ENCODE data around the gene OOSP3.

The OOSP3 gene, protein sequence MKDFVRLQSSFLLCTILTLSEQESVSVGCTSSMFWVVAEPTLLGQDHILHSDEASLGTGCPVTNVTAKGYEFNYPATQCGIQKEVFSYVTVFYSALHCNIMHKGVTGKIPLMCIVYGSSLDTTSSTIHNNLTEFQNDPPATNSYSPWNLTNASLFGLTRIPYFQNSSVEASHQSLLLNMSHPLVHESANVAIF

DNA sequence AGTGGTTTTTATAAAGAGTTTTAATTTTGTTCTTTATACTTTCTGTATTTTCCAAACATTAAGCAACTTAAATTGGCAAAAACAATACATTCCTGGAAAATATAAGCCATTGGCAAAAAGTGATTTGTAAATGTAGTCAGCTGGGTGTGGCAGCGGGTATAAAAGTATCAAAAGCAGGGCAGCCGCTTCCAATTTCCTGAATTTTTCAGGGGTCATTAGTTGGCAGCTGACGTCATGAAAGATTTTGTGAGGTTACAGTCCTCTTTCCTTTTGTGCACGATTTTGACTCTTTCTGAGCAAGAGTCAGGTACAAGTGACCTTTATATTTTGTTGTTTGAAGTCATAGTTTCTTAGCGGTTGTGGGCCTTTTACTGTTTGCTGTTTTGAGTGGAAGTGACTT, at the start of gene OOSP3:
Gene OOSP3 (plus strand): TSS at position 208 of the 400 bp plus-strand sequence. CDS start 27 bp downstream, at position 235.
- no peak for ATAC-seq
- TF ChIP-seq ZFP30 (CRISPR knock-in tag; IDR thresholded peaks at IDR 0.05): no peak
- no peak for TF ChIP-seq ZNF8 (CRISPR knock-in tag; IDR thresholded peaks at IDR 0.05)
- TF ChIP-seq, protein P1, sequence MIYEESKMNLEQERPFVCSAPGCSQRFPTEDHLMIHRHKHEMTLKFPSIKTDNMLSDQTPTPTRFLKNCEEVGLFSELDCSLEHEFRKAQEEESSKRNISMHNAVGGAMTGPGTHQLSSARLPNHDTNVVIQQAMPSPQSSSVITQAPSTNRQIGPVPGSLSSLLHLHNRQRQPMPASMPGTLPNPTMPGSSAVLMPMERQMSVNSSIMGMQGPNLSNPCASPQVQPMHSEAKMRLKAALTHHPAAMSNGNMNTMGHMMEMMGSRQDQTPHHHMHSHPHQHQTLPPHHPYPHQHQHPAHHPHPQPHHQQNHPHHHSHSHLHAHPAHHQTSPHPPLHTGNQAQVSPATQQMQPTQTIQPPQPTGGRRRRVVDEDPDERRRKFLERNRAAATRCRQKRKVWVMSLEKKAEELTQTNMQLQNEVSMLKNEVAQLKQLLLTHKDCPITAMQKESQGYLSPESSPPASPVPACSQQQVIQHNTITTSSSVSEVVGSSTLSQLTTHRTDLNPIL (CRISPR knock-in tag; IDR thresholded peaks at IDR 0.05; ENCODE audit: low read depth): no peak
- no peak for TF ChIP-seq ZNF70 (CRISPR knock-in tag; IDR thresholded peaks at IDR 0.05)
- TF ChIP-seq, protein P2, sequence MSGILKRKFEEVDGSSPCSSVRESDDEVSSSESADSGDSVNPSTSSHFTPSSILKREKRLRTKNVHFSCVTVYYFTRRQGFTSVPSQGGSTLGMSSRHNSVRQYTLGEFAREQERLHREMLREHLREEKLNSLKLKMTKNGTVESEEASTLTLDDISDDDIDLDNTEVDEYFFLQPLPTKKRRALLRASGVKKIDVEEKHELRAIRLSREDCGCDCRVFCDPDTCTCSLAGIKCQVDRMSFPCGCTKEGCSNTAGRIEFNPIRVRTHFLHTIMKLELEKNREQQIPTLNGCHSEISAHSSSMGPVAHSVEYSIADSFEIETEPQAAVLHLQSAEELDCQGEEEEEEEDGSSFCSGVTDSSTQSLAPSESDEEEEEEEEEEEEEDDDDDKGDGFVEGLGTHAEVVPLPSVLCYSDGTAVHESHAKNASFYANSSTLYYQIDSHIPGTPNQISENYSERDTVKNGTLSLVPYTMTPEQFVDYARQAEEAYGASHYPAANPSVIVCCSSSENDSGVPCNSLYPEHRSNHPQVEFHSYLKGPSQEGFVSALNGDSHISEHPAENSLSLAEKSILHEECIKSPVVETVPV (CRISPR knock-in tag; IDR thresholded peaks at IDR 0.05): no peak
- TF ChIP-seq SNAI2 (CRISPR knock-in tag; IDR thresholded peaks at IDR 0.05): no peak
- no peak for TF ChIP-seq ZC3H10 (CRISPR knock-in tag; IDR thresholded peaks at IDR 0.05)
- TF ChIP-seq, protein P3, sequence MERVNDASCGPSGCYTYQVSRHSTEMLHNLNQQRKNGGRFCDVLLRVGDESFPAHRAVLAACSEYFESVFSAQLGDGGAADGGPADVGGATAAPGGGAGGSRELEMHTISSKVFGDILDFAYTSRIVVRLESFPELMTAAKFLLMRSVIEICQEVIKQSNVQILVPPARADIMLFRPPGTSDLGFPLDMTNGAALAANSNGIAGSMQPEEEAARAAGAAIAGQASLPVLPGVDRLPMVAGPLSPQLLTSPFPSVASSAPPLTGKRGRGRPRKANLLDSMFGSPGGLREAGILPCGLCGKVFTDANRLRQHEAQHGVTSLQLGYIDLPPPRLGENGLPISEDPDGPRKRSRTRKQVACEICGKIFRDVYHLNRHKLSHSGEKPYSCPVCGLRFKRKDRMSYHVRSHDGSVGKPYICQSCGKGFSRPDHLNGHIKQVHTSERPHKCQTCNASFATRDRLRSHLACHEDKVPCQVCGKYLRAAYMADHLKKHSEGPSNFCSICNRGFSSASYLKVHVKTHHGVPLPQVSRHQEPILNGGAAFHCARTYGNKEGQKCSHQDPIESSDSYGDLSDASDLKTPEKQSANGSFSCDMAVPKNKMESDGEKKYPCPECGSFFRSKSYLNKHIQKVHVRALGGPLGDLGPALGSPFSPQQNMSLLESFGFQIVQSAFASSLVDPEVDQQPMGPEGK (CRISPR knock-in tag; IDR thresholded peaks at IDR 0.05; ENCODE audit: borderline replicate concordance): no peak
- TF ChIP-seq, protein P4, sequence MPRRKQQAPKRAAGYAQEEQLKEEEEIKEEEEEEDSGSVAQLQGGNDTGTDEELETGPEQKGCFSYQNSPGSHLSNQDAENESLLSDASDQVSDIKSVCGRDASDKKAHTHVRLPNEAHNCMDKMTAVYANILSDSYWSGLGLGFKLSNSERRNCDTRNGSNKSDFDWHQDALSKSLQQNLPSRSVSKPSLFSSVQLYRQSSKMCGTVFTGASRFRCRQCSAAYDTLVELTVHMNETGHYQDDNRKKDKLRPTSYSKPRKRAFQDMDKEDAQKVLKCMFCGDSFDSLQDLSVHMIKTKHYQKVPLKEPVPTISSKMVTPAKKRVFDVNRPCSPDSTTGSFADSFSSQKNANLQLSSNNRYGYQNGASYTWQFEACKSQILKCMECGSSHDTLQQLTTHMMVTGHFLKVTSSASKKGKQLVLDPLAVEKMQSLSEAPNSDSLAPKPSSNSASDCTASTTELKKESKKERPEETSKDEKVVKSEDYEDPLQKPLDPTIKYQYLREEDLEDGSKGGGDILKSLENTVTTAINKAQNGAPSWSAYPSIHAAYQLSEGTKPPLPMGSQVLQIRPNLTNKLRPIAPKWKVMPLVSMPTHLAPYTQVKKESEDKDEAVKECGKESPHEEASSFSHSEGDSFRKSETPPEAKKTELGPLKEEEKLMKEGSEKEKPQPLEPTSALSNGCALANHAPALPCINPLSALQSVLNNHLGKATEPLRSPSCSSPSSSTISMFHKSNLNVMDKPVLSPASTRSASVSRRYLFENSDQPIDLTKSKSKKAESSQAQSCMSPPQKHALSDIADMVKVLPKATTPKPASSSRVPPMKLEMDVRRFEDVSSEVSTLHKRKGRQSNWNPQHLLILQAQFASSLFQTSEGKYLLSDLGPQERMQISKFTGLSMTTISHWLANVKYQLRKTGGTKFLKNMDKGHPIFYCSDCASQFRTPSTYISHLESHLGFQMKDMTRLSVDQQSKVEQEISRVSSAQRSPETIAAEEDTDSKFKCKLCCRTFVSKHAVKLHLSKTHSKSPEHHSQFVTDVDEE (CRISPR knock-in tag; IDR thresholded peaks at IDR 0.05): no peak
- no peak for TF ChIP-seq ARNTL (CRISPR knock-in tag; IDR thresholded peaks at IDR 0.05; ENCODE audit: borderline replicate concordance, low read depth)
- TF ChIP-seq ZFP3 (CRISPR knock-in tag; IDR thresholded peaks at IDR 0.05): no peak
- TF ChIP-seq TCF4 (CRISPR knock-in tag; IDR thresholded peaks at IDR 0.05; ENCODE audit: borderline replicate concordance): no peak
- no peak for TF ChIP-seq ISL1 (CRISPR knock-in tag; IDR thresholded peaks at IDR 0.05)
- TF ChIP-seq ZNF565 (CRISPR knock-in tag; conservative IDR thresholded peaks at IDR 0.05; ENCODE audit: low read depth): no peak
- TF ChIP-seq ESRRG (CRISPR knock-in tag; IDR thresholded peaks at IDR 0.05): no peak
- no peak for TF ChIP-seq GLIS3 (CRISPR knock-in tag; IDR thresholded peaks at IDR 0.05)
- no peak for TF ChIP-seq RARB (CRISPR knock-in tag; IDR thresholded peaks at IDR 0.05)
- no peak for TF ChIP-seq CSDC2 (CRISPR knock-in tag; IDR thresholded peaks at IDR 0.05)
- TF ChIP-seq PPARA (CRISPR knock-in tag; IDR thresholded peaks at IDR 0.05; ENCODE audit: borderline replicate concordance): no peak

DNA sequence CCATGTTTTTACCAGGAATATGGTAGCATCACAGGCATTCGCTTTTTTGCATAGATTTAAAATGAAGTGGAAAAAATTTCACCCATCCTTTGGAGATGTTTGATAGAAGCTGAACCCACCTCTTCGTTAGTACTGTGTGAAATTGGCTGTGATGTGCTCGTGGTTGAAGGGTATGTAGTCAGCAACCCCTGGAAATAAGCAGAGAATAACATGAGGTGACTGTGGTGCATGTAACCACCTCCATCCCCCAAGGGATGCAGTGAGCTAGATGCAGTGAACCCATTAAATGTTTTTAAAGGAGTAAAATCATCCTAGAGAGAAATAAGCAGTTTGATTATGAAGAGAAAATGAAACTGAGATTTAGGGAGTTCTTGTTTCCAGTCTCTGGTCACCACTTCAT, 49.2 kb upstream of the OOSP3 start:
- no peak for ATAC-seq
- TF ChIP-seq ZNF70 (CRISPR knock-in tag; IDR thresholded peaks at IDR 0.05): no peak
- TF ChIP-seq, protein P3 (CRISPR knock-in tag; IDR thresholded peaks at IDR 0.05; ENCODE audit: borderline replicate concordance): no peak
- TF ChIP-seq ZNF565 (CRISPR knock-in tag; conservative IDR thresholded peaks at IDR 0.05; ENCODE audit: low read depth): no peak
- no peak for TF ChIP-seq BACH2 (CRISPR knock-in tag; IDR thresholded peaks at IDR 0.05; ENCODE audit: borderline replicate concordance)
- no peak for TF ChIP-seq ZFP3 (CRISPR knock-in tag; IDR thresholded peaks at IDR 0.05)
- TF ChIP-seq SNAI2 (CRISPR knock-in tag; IDR thresholded peaks at IDR 0.05): no peak
- TF ChIP-seq RARB (CRISPR knock-in tag; IDR thresholded peaks at IDR 0.05): no peak
- TF ChIP-seq ARNTL (CRISPR knock-in tag; IDR thresholded peaks at IDR 0.05; ENCODE audit: borderline replicate concordance, low read depth): no peak
- no peak for TF ChIP-seq PPARA (CRISPR knock-in tag; IDR thresholded peaks at IDR 0.05; ENCODE audit: borderline replicate concordance)
- no peak for TF ChIP-seq ZNF8 (CRISPR knock-in tag; IDR thresholded peaks at IDR 0.05)
- no peak for TF ChIP-seq CSDC2 (CRISPR knock-in tag; IDR thresholded peaks at IDR 0.05)

DNA sequence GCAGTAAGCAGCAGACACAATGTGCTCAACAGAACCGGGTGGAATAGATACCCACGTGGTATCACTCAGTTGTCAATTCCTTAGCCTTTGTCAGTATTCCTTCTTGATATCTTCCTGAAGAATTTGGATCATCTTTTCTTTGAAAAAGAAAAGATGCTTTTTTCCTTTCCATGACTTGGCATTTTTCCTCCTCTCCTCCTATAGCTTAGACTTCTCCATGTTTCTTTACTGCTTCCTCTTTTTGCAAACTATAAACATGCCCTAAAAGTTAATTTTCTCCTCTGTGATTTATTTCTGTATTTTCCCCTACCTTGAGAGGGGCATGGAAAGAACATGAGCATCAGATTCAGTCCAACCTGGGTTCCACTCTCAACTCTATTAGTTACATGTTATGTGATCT, 45.0 kb upstream of the OOSP3 start:
- no peak for ATAC-seq
- TF ChIP-seq BACH2 (CRISPR knock-in tag; IDR thresholded peaks at IDR 0.05; ENCODE audit: borderline replicate concordance) (no peak), RARB (CRISPR knock-in tag; IDR thresholded peaks at IDR 0.05) (no peak), OSR1 (CRISPR knock-in tag; IDR thresholded peaks at IDR 0.05) (no peak), ZFP3 (CRISPR knock-in tag; IDR thresholded peaks at IDR 0.05) (no peak), ISL1 (CRISPR knock-in tag; IDR thresholded peaks at IDR 0.05) (no peak), ZFP30 (CRISPR knock-in tag; IDR thresholded peaks at IDR 0.05) (no peak), GLIS3 (CRISPR knock-in tag; IDR thresholded peaks at IDR 0.05) (no peak), ARNTL (CRISPR knock-in tag; IDR thresholded peaks at IDR 0.05; ENCODE audit: borderline replicate concordance, low read depth) (no peak), ZNF565 (CRISPR knock-in tag; conservative IDR thresholded peaks at IDR 0.05; ENCODE audit: low read depth) (no peak), ZC3H10 (CRISPR knock-in tag; IDR thresholded peaks at IDR 0.05) (no peak)
- TF ChIP-seq, protein P4 (CRISPR knock-in tag; IDR thresholded peaks at IDR 0.05): no peak
- TF ChIP-seq, protein P2 (CRISPR knock-in tag; IDR thresholded peaks at IDR 0.05): no peak
